M059J (cell line): Measurements from ENCODE around the gene TSC22D1. TPM values are rescaled to one million over a fixed set of nuclear protein-coding genes. Genes with fewer than 3 reads are reported as not detected.

Experiments
- DNase-seq: peaks from one replicate; pipeline ENCODE4 v3.0.0-alpha.2; 2012; ENCODE audit warnings: low read depth
- total RNA-seq: library from RNA; depleted of rRNA; stranded (reverse); fragments of >200 nt; shearing (Covaris generic); gene quantifications from 2 replicates; pipeline ENCODE4 v1.2.3, GENCODE V29; 2014; rRNA removed

The TSC22D1 gene
- total RNA-seq, 1 experiment from 2014 or later, result 52.4 TPM

DNA sequence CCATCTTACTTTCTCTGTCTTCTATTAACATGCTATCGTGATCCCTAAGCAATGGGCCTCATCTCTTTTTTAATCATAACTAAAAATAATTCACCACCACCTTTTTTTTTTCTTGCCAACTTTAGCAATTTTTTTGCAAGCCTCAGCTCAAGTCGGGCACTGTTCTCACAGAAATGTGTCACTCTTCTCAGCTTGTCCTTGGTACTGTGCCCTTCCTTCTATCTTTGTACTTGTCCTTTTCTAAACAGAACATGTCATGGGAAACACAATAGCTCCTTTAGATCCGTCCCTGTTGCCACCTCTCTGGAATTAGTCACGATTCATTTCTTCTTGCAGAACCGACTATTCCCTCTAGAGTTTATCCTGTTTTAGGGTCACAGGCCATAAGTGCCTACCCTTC lies 192.2 kb downstream of the TSC22D1 start:
- no peak for DNase-seq

DNA sequence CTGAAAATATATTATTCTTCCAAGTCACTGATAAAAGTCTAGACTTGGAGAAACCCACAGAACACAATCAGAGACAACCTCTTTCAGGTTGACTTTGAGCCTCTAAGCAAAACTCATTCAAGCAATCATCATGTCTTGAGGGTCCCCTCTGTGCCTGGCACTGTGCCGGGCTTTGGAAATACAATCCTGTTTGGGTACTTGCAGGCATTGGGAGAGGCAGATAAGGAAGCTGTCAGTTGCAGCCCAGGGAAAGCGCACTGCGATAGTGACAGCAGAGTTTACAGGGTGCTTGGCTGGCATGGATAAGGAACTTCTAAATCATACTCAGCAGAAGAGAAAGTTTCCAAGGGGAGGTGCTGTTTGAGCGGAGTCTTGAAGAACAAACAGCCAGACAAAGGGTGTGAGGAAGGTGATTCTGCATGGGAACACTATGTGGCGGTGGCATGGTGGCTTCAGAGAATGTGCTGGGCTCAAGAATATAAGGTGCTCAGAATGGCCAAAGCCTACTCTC lies 193.4 kb downstream of the TSC22D1 start:
- no peak for DNase-seq

Other genes with a start within 250 kb of the TSC22D1 start
- gene SERP2, start 202.5 kb downstream of the TSC22D1 start, total RNA-seq, result 5.8 TPM in 2 replicates